Cerebellar nuclear complex (tissue), 1 donor: Measurements from ENCODE around the gene TENM3.
"Not testable (repeated sequence)": the region's sequence is repeated elsewhere in the genome, so short reads cannot be mapped to it uniquely, and the experiment has no call there.

Source experiments
- DNase-seq, 2 experiments: peaks; one replicate each; lab custom pipeline; 2025; lab: John Stamatoyannopoulos, UW

Gene TENM3

GRCh38 chr4:182228991-182229577 is 14.1 kb upstream of the TENM3 start:
- DNase-seq = no peak

- DNase-seq = no peak
Measured at GRCh38 chr4:182230256-182230655, 12.9 kb upstream of the TENM3 start.

GRCh38 chr4:182231080-182231479 is 12.1 kb upstream of the TENM3 start:
- DNase-seq = no peak

GRCh38 chr4:182231496-182231895 is 11.7 kb upstream of the TENM3 start:
- no peak for DNase-seq

DNA sequence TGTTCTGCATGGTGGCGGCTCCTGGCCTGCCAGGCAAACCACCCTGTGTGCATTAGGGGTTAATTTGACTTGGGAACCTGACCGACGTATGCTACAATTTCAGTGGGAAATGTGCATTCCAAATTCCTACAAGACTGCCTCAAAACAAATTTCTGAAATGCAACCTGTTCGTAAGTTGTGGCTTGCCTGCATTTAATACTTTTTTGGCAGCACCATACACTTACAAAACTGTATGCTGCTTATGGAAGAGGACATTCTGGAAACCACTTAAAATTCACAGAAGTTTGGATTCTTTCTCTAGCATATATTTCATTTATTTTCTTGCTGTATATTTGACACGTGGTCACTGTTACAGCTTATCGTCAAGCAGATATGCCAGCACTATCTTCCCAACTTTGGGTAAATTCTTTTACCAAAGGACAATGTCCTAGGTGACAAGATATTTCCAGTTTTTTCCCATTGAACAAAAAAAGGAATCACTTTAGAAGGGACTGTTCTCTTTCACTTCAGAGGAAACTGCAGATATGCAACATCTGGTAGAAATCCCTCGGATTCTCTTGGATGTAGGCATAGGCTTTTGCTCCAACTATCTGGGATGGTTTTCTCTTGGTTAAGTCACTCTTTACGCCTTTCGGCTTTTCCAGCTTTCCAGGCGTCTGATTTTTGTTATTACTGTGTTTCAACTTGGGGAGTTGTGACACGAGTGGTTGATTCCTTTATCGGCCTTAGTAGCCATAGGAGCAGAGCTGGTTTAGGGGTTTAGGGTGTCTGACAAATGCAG is 9.7 kb upstream of the TENM3 start:
- DNase-seq = no peak

GRCh38 chr4:182235021-182235795 is 8.0 kb upstream of the TENM3 start:
- no peak for DNase-seq

DNA sequence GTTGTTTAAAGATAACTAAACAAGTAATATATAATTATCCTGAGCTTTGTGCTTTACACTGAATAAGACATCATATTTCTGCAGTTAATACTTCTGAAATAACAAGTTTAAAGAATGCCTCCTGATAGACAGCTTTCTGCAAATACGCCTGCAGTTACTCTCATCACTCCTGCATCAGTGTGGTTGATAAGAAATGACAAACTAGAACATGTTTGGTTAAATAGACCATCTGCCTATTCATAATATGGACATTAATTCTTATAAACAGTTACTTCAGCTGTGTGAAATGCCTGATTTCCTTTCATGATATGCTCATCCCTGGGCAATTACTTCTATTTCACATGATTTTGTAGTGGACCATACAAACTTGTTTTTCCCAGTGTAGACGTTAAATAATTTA is 7.0 kb upstream of the TENM3 start:
- no peak for DNase-seq

DNA sequence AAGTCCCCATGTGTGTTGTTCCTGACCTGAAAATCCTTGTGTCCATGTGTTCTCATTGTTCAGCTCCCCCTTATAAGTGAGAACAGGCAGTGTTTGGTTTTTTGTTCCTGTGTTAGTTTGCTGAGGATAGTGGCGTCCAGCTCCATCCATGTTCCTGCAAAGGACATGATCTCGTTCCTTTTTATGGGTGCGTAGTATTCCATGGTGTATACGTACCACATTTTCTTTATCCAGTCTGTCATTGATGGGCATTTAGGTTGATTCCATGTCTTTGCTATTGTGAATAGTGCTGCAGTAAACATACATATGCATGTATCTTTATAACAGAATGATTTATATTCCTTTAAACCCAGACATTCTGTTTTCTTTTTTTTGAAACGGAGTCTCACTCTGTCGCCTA is 6.2 kb upstream of the TENM3 start:
- DNase-seq = not testable (repeated sequence)

- no peak for DNase-seq
Measured at GRCh38 chr4:182238355-182238931, 4.8 kb upstream of the TENM3 start.

DNA sequence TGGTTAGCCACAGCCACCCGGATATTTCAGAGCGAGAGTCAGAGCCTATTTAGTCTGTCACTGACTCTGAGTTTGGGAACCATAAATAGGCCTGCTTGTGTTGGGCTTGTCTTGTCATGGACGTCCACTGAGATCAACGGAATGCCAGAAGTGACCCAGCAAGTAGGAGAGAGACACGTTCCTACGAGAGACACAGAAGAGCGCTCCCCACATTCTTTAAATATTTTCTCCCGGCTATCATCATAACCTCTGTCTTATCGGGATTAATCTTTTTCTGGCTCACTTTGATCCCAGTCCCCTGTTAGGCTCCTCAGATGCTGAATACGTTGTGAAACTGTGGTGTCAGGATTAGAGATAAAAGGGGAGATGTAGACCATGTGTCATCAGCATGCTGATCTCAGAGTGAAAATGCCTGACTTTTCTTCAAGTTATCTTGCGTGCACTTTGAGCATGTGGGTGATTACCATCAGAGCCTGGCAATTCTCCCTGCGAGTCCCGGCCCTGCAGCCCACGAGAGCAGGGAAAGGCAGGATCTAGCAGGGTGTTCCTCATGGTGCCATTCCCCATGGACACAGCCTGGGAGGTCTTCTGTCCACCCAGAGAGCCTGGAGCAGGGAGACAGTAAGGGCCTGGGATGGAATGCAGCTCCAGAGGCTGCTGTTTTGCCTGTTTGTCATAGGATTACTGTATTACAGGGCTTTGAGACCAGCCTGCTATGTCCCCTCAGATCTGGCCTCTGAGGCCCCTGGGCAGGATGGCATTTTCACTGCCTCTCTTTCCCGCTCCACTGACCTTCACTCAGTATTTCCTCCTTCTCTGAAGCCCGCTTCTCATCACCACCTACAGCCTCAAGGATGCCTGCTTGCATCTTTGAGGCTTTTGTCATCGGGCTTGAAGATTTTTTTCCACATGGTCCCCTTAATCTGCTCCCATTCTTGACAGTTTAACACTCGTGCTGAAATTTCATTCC is 2.8 kb upstream of the TENM3 start:
- DNase-seq = no peak

- DNase-seq = not testable (repeated sequence)
Measured at GRCh38 chr4:182242260-182242659, 942 bp upstream of the TENM3 start.

DNA sequence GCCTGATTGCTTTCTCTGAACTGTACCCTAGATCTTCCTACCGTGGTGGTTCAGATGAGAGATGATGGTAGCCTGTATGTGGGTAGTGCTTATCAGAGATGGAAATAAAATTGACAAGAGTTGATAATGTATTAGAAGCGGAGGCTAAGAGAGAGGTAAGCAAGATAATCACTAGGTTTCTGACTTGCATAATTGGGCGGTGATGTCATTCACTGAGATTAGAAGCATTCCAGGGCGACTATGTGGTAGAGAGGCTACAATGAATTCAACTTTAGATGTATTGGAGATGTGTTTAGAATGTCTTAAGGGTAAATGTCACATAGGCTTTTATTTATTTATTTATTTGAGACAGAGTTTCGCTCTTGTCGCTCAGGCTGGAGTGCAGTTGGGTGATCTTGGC is 415 bp upstream of the TENM3 start:
- no peak for DNase-seq

GRCh38 chr4:182245041-182245440 is 1.8 kb downstream of the TENM3 start:
- DNase-seq = no peak

DNA sequence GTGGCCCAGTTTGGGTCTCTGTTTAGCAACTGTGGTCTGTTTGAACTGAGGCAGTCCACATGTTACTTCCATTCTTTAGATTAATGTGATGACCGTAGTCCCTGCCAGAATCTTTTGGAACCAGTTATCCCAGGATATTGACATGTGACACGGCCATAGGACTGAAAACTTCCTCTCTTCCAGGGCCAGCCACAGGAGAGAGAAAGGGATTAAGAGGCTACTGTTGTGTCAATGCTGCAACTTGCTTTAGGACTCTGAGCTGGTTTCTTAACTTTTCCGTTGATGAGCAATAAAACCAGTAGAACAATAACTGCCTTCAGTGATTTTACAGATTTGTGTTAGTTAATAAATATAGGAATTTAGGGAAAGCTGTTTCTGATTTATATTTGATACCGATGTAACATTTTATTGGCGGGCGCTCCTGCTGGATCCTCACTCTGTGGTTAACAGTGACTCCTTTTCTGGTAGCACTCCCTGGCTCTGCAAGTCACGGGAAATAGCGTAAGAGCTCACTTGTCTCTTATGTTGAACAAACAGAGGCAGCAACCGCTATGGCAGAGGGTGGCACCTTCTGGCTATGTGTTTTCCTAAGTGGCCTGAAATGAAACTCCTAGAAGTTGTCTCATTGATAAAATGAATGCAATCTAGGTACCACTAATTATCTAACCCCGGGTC is 2.5 kb downstream of the TENM3 start:
- no peak for DNase-seq

DNA sequence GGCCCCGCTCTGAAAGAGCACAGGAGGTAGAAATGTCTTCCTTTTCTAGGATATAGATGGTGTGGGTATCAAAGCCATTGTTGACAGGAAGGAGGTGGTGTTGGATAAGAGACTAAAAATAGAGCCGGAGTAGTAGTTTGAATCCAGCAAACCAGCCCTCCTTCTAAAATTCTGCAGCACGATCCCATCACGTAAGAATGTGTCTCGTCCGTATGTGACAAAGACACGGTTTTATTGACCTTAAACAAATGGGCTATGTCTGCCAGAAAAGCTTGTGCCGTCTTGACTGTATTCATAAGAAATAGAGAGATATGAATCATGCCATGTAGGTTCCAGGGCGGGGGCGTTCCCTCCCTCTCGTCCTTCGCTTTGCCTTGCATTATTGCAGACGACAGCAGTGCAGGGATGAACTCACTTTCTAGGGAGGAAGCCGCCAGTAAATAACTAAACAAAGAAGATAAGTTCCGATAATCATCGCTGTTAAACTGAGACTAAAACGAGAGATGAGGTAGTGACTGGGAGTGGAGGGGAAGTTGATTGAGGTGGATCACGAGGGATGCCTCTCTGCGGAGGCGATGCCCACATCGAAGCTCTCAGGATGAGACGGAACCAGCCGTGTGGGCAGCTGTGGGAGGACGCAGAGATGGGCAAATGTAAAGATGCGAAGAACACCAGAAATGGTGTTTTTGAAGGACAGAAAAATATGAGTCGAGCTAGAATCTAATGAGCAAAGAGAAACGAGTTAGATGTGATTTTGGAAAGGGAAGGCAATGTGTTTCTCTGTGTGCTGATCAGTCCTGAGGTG is 3.4 kb downstream of the TENM3 start:
- no peak for DNase-seq

GRCh38 chr4:182248295-182248694 is 5.1 kb downstream of the TENM3 start:
- no peak for DNase-seq

DNA sequence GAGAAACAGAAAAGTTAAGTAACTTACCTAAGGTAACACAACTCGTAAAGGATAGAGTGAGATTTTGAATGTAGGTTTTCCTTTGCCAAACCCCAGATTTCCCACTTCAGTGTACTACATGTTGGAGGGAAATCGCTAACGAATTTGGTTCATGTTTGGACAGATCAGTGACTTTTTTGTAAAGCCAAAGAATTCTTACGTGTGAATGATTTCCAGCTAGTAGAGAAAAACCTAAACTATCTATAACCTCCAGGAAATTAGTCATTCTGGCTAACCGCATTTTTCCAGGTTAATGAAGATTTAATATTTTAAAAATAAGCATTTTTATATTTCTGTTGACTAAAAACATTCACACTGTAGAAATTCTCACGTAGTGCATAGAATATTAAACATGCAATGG is 7.2 kb downstream of the TENM3 start:
- no peak for DNase-seq

- DNase-seq = no peak
Measured at GRCh38 chr4:182251116-182251515, 7.9 kb downstream of the TENM3 start.

DNA sequence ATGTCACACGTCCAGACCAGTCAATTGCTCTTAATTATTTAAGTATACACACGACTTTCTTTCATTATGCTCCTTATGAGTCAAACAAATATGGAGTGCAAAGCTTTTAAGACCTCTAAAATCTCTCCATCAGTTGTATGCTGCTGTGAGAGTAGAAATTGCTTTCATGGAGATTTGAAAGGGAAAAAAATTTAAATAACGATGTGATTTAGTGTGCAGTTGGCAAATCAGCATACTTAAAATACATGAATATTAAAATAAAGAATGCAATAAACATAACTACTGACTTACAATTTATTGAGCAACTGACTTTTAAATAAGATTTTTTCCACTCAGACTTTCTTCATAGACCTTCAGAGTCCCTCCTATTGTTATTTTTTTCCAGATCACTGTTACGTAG is 9.0 kb downstream of the TENM3 start:
- no peak for DNase-seq
